HFFc6 (cell line): ENCODE measurements around the gene PID1. TPM values are rescaled to one million over a fixed set of nuclear protein-coding genes. Genes with fewer than 3 reads are reported as not detected.

Experiments
- DNase-seq: peaks from one replicate; pipeline ENCODE4 v3.0.0-alpha.2; 2018
- H3K27ac Mint-ChIP-seq: 2 replicates; pipeline ENCODE4 v1.8.0; 2020; ENCODE audit warnings: mild to moderate bottlenecking, mixed read lengths
- H3K27me3 Mint-ChIP-seq: 2 replicates; pipeline ENCODE4 v1.8.0; 2021; ENCODE audit warnings: mild to moderate bottlenecking, moderate library complexity, mixed read lengths; ENCODE audit not compliant: insufficient read depth
- H3K36me3 Mint-ChIP-seq: 2 replicates; pipeline ENCODE4 v1.8.0; 2021; ENCODE audit warnings: low read depth, mixed read lengths
- H3K4me1 Mint-ChIP-seq: 2 replicates; pipeline ENCODE4 v1.8.0; 2020; ENCODE audit warnings: low read depth, mixed read lengths
- H3K4me3 Mint-ChIP-seq: 2 replicates; pipeline ENCODE4 v1.8.0; 2020; ENCODE audit warnings: mild to moderate bottlenecking, moderate library complexity, mixed read lengths
- H3K9me3 Mint-ChIP-seq: 2 replicates; pipeline ENCODE4 v1.8.0; 2020; ENCODE audit warnings: mild to moderate bottlenecking, mixed read lengths
- total RNA-seq, 6 experiments: library from RNA; stranded (reverse); fragmentation: NEBNext Ultra II Directional; extraction: Animal tissue kit (Norgen Biotek cat#: 25700); gene quantifications; 2 replicates in 1 of 6; 3 replicates in 5 of 6; pipeline ENCODE4 v1.2.3, GENCODE V29; 2021
- TF ChIP-seq, protein P1 (sequence below): fragments of 200-600 bp; sonication (generic); IDR thresholded peaks from 2 replicates; pipeline ENCODE4 v1.5.0; 2021; ENCODE audit warnings: antibody characterized with exemption, mild to moderate bottlenecking

The PID1 gene
- total RNA-seq, 6 experiments from 2014 or later: 6.7 to 9.1 (median 8.6) TPM

DNA sequence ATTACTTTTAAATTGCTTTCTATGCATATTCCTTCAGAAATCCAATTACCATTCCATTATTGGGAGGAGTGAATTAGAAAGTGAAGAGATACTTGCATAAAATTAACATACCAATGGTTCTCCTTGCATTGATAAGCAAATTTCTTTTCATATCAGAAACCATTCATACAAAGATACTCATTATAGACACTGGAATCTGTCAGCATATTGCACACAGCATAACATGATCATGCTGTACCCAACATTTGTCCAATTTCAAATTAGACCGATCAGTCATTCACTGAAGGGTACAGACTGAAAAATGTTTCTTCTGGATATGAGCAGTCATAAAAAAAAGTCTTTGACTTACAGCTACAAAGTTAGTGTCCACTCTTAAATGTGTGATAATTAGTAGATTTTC, 175.6 kb downstream of the PID1 start:
- H3K36me3 Mint-ChIP-seq: peaks cover 5% of the 10 kb centered on the region
- H3K4me1 Mint-ChIP-seq: peaks cover 1% of the 10 kb centered on the region
- no peak for DNase-seq
- no peak overlapping the region for H3K4me3 Mint-ChIP-seq
- TF ChIP-seq, protein P1, sequence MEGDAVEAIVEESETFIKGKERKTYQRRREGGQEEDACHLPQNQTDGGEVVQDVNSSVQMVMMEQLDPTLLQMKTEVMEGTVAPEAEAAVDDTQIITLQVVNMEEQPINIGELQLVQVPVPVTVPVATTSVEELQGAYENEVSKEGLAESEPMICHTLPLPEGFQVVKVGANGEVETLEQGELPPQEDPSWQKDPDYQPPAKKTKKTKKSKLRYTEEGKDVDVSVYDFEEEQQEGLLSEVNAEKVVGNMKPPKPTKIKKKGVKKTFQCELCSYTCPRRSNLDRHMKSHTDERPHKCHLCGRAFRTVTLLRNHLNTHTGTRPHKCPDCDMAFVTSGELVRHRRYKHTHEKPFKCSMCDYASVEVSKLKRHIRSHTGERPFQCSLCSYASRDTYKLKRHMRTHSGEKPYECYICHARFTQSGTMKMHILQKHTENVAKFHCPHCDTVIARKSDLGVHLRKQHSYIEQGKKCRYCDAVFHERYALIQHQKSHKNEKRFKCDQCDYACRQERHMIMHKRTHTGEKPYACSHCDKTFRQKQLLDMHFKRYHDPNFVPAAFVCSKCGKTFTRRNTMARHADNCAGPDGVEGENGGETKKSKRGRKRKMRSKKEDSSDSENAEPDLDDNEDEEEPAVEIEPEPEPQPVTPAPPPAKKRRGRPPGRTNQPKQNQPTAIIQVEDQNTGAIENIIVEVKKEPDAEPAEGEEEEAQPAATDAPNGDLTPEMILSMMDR: no peak
- H3K9me3 Mint-ChIP-seq: peaks cover 4% of the 10 kb centered on the region; the same call in 1 of the 2 replicates
- H3K27me3 Mint-ChIP-seq: no peaks in the 10 kb centered on the region
- no peak overlapping the region for H3K27ac Mint-ChIP-seq

- Mint-ChIP-seq H3K4me3 (no peak overlapping the region), H3K36me3 (peaks cover 5% of the 10 kb centered on the region), H3K9me3 (peaks cover 4% of the 10 kb centered on the region; the same call in 1 of the 2 replicates), H3K27ac (no peak overlapping the region), H3K27me3 (no peaks in the 10 kb centered on the region), H3K4me1 (peaks cover 27% of the 10 kb centered on the region)
- no peak for DNase-seq
- TF ChIP-seq, protein P1: no peak
Observed at GRCh38 chr2:229090225-229090624, 180.9 kb downstream of the PID1 start.

- Mint-ChIP-seq H3K27ac (no peak overlapping the region), H3K36me3 (peaks cover 5% of the 10 kb centered on the region), H3K4me1 (peaks cover 28% of the 10 kb centered on the region), H3K27me3 (no peaks in the 10 kb centered on the region), H3K4me3 (no peak overlapping the region), H3K9me3 (peaks cover 4% of the 10 kb centered on the region; the same call in 1 of the 2 replicates)
- TF ChIP-seq, protein P1: no peak
- DNase-seq: no peak
Observed at GRCh38 chr2:229089776-229090175, 181.3 kb downstream of the PID1 start.

DNA sequence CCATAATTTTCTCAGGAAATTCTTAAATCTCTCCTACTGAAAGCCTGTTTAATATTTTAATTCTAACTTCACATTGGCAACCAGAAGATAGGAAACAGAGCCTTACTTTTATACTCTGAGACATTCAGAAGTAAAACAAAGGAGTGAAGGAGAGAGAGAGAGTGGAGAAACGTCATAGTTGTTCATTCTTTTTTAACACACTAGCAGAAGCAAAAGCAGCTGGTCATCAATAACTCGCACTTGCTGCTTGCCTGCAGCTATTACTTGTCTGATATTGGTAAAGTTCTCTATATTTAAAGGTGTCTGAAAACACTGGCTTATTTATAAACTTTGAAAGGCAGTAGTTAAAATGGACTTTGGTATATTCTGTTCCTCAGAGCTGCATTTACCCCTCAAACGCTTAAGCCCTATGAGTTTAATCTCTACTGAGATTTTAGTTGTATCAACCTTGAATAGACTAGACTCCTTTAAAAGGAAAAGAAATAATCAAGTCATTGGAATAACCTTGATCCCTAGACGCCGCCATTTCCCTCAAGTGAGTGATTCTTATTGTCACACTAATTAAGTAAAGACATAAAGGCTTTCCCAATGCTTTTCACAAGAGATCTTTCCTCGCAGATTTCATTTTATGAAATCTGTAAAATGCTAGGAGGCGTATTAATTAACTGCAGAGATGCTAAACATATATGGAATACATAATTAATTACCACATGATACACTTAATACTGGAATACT, 182.0 kb downstream of the PID1 start:
- Mint-ChIP-seq H3K4me1 (peaks cover 32% of the 10 kb centered on the region), H3K9me3 (peaks cover 4% of the 10 kb centered on the region; the same call in 1 of the 2 replicates)

GRCh38 chr2:229088517-229088913, 182.6 kb downstream of the PID1 start:
- Mint-ChIP-seq H3K4me3 (no peak overlapping the region; the same call in 1 of the 2 replicates), H3K4me1 (peaks cover 32% of the 10 kb centered on the region), H3K27me3 (no peaks in the 10 kb centered on the region), H3K9me3 (peaks cover 3% of the 10 kb centered on the region; the same call in 1 of the 2 replicates), H3K36me3 (peaks cover 4% of the 10 kb centered on the region), H3K27ac (0 out of 2 replicates have a peak overlapping the region, but pooled peaks have one; percentile 2)
- DNase-seq: no peak
- TF ChIP-seq, protein P1: no peak

More for the DNA sequence above, 182.0 kb downstream of the PID1 start:
- H3K36me3 Mint-ChIP-seq: peaks cover 5% of the 10 kb centered on the region
- DNase-seq: no peak
- no peak overlapping the region for H3K4me3 Mint-ChIP-seq
- TF ChIP-seq, protein P1: no peak
- no peak overlapping the region for H3K27ac Mint-ChIP-seq
- H3K27me3 Mint-ChIP-seq: no peaks in the 10 kb centered on the region
